LHCN-M2 (cell line): ENCODE results near the gene RELL1. TPM values are rescaled to one million over a fixed set of nuclear protein-coding genes. Genes with fewer than 3 reads are reported as not detected.

Source experiments
- DNase-seq: peaks from one replicate; pipeline ENCODE4 v3.0.0-alpha.2; 2012; ENCODE audit warnings: low read depth
- total RNA-seq: library from RNA; depleted of rRNA; stranded (reverse); fragments of >200 nt; gene quantifications from 2 replicates; pipeline ENCODE4 v1.2.3, GENCODE V29; 2014

Gene RELL1
- total RNA-seq, 1 experiment from 2014 or later = 47.1 TPM

- peak; percentile 24 for DNase-seq
These were observed 18.7 kb downstream of the RELL1 start for GRCh38 chr4:37667197-37668100.

DNA sequence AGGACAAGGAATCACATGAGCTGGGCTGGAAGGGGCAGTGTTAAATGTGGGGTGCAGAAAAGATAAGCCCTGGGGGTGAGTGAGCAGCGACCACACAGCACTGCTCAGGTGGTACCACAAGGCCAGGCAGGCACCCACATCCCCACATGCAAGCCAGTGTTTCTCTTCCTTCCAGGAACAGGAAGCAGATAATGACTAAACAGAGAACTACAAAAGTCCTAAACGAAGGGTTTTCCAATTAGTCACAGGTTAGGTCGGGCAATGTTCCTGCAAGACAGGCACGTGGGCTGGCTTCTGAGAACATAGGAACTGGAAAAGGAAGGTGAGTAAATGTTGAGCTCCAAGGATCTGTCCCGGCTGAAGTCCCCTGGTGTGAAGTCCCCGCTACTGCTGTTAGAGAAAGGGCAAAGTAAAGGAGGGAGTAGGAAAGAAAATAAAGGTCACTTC is 19.5 kb downstream of the RELL1 start:
- peak; percentile 89 for DNase-seq

DNA sequence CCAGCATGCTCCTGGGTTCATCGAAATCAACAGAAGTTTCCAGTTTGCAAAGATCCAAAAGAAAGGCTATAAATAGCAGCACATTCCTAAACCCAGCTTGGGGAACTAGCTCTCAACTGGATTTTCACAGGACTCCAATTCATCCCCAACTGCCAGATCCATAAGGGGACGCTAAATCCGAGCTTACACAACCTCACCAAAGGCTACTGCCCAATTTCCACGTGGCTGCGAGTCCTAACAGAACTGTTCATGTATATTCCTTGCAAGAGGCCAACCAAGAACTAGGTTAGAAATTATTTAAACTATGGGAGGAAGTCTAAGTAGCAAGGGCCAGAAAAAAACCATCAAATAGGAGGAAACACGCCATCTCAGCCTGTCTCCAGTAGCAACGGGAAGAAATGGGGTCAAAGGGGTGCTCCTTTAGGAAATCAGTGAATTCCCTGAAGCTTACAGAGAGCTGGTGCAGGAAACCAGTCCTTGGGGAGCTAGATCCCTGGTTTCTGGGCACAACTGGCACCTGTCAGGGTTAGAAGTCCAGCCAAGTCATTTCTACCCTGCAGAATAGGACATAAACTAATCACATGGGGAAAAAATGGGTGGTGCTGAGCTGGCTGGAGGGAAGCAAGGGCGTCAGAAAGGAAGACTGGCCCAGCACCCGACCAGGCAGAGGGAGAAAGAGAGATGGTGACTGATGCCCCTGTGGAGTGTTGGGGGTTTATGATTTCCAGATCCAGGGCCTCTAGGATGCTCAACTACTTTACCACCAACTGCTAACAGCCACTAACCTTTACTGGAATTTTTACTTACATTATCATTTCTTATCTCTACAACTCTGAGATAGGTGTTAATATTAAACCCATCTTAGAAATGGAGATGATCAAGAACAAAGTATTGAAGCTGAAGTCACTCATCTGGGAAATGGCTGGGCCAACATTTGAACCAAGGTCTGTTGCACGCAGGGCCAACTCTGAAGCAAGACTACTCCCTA is 20.5 kb downstream of the RELL1 start:
- DNase-seq = no peak

DNA sequence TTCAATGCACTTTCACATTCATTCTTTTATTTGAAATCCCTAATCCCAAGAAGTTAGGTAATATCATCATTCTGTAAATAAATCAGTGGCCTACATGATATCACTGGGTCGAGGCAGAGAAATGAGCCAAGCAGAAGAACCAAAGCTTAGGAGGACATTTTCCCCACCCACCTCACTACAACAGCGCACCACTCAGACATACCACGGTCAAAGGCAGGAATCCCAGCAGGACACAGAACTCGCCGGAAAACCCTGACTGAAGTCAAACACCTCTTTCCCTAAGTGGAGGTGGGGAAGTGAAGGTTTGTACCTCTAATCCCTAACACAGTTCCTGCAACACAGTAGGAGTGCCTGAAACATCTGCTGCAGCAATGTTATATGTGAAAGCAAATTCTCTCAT is 21.5 kb downstream of the RELL1 start:
- DNase-seq = no peak

GRCh38 chr4:37663552-37663951 is 22.6 kb downstream of the RELL1 start:
- no peak for DNase-seq

DNA sequence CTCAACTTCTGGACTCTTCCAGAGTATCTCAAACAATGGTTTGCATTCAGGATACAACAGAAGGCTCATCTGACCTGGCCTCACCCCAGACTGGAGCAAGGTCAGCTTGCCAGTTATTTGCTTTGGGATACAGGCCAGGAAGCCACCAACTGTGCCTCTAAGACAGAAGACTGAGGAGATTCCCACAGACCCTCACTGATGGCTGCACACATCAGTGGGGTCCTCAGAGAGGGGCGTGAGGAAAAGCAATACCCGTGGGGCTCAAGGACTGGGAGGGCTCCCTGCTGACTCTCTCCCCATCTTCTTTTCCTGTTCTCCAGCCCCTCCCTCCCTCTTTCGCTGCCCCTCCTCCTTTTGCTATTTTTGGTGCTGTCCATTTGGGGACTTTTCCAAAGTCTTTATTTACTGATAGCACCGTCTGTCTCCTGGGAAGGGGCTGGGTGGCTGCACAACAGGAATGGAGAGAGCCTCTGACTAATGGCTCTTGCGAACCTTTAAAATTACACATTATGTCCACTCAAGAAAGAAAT is 23.2 kb downstream of the RELL1 start:
- DNase-seq = no peak

DNA sequence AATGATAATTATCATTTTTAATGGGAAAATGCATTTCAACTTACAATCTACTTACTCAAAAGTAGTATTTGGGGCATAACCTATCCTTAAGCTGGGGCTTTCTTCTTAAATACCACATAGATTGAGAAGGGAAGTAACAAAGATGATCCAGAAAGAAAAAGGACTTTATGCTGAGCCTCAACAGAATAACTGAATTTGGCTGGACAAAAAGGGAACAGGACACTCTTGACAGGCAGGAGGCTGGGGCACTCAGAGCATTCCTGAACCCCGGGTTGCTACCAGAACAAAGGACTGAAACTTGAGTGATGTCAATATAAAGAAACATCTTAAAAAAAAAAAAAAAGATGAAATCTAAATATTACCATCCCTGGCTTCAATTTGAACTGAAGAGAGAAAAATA is 23.9 kb downstream of the RELL1 start:
- no peak for DNase-seq

- peak; percentile 88 for DNase-seq
These were observed 24.4 kb downstream of the RELL1 start for GRCh38 chr4:37661772-37662171.

DNA sequence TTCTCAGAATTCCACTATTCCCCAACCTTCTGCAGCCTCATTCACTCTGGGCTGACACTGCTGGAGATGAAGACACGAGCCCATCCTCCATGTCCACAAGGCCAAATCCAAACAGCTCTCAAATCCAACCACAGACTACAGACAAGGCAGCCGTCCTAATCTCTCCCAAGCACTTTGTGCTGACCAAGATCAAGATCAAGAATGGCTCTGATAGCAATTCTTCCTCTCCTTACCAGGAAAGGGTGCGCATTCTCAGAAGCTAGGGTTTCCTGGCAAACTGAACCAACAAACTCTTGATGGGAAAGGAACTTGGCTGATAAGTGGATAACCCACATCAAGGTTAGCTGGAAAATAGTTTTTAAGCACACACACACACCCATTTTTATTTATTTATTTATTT is 26.5 kb downstream of the RELL1 start:
- no peak for DNase-seq

DNA sequence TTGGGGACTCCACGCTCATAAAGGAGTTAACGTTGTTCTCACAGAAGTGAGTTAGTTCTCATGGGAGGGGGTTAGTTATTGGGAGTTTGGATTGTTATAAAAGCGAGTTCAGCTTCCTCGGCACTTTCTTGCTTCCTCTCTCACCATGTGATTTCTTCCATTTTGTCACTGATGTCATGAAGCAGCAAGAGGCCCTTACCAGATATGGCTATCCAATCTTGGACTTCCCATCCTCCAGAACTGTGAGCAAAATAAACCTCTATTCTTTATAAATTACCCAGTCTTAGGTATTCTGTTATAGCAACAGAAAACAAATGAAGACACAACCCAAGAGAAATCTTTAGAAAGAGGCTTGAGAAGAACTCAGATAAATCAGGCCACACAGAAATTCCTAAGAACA is 29.5 kb downstream of the RELL1 start:
- DNase-seq = no peak

GRCh38 chr4:37653601-37654000 is 32.6 kb downstream of the RELL1 start:
- DNase-seq = no peak

DNA sequence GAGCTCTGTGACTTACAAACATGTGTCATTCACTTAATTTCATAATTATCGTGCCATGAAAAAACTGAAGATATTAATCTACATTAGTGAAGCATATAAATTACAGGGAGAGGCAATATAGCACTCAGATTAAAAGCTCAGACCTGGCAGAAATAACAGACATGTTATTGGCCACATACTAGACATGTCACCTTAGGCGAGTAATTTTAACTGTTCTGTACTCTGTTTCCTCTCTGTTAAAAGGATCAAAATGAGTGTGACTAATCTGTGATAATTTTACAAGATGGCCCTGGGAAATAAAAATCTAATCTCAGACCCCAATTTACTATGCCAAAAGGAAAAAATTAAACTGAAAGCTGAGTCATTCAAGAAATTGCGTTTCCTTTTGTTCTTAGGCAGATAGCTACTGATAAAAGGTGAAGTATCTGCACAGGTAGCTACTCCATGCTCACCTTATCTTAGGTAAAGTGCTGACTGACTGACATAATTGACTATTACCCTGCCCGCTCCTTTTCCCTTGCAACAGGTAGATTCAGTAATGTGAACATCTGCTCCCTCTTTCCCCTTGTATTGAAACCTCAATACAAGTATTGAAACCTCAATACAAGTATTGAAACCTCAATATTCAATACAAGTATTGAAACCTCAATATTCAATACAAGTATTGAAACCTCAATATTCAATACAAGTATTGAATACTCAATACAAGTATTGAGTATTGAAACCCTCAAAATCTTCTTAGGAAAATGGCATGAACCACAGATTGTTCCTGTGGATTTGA is 33.2 kb downstream of the RELL1 start:
- no peak for DNase-seq

GRCh38 chr4:37651781-37652377 is 34.3 kb downstream of the RELL1 start:
- DNase-seq = no peak

GRCh38 chr4:37650481-37650880 is 35.7 kb downstream of the RELL1 start:
- DNase-seq = no peak

- DNase-seq = no peak
These were observed 36.9 kb downstream of the RELL1 start for GRCh38 chr4:37649268-37649667.

DNA sequence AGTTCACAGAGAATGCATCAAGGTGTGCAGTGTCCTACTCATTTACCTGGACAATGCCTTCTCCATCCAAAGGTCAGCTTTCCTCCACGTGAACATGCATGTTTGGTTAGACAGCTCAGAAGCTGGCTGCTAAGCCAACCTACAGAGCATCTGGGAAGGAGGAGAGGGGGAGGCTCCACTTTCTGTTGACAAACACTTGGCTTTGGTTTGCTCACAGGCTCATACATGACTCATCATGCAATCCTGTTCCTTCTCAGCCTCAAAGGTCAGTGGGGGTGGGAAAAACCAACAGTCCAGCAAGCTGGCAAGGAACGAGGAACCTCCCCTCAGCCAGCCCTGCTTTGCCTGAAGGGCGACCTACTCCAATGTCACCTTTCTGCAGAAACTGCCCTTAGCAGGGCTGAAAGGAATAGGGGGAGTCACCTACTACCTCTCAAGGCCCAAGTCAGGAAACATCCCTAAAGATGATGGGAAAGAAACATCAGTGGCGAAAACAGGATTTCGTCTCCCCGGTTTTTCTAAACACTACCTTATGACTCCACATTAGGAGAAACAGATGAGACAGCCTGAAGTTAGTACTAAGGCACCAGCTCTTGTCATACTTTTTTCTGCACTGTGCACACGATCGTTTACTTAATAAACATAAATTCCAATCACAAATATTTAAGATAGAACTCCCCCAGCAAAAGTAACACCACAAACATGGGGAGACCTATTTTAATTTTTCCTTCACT is 37.9 kb downstream of the RELL1 start:
- peak; percentile 92 for DNase-seq

- no peak for DNase-seq
These were observed 39.9 kb downstream of the RELL1 start for GRCh38 chr4:37646247-37646646.

GRCh38 chr4:37645736-37646135 is 40.4 kb downstream of the RELL1 start:
- no peak for DNase-seq

DNA sequence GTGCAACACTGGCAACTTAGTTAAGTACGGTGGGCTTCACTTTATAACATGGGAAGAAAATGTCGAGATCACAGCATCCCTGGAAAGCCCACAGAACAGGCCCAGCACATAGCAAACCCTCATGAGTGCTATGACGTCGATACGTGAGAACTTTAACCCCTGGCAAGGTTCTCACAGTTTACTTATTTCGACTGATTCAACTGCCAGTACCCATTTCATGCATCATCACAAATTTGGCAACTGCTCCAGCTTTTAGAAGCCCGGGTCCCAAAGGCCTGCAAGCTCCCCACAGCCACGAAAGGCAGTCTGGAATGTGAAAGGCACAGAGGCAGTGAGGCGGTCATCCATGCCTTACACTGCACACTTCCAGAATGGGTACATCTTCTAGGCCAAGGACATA is 41.2 kb downstream of the RELL1 start:
- no peak for DNase-seq
